Spleen (tissue), 7 donors: Measurements from ENCODE around the gene SLC4A4.

Source experiments
- POLR2A ChIP-seq, 3 donors: fragments of 450-650 bp; IDR thresholded peaks; one replicate each; pipeline ENCODE4 v1.5.1; 2017; ENCODE audit warnings: antibody characterized with exemption in 3 of 3, mild to moderate bottlenecking in 1 of 3
- TF ChIP-seq, protein P1 (sequence below), 11 experiments: fragments of 200-600 bp in 7 of 11; fragments of 450-650 bp in 4 of 11; sonication (generic) in 4 of 11; IDR thresholded peaks in 8 of 11; conservative IDR thresholded peaks in 3 of 11; 1 replicate in 7 of 11; 2 replicates in 4 of 11; pipeline versions ENCODE4 v1.4.0 to v1.8.0; 2016 to 2021; ENCODE audit warnings: antibody characterized with exemption in 11 of 11, inconsistent platforms in 4 of 11, mild to moderate bottlenecking in 1 of 11
- donor health status: DM: no; HTN: no; CAD: no; lungs with moderate emphysema.
- donor health status: DM: no; HTN: no; CAD: no.
- donor health status: DM: no; HTN: no; CAD: no.

GRCh38 chr4:71453531-71453930 is 114.7 kb downstream of the SLC4A4 start:
- TF ChIP-seq, protein P1, sequence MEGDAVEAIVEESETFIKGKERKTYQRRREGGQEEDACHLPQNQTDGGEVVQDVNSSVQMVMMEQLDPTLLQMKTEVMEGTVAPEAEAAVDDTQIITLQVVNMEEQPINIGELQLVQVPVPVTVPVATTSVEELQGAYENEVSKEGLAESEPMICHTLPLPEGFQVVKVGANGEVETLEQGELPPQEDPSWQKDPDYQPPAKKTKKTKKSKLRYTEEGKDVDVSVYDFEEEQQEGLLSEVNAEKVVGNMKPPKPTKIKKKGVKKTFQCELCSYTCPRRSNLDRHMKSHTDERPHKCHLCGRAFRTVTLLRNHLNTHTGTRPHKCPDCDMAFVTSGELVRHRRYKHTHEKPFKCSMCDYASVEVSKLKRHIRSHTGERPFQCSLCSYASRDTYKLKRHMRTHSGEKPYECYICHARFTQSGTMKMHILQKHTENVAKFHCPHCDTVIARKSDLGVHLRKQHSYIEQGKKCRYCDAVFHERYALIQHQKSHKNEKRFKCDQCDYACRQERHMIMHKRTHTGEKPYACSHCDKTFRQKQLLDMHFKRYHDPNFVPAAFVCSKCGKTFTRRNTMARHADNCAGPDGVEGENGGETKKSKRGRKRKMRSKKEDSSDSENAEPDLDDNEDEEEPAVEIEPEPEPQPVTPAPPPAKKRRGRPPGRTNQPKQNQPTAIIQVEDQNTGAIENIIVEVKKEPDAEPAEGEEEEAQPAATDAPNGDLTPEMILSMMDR (IDR thresholded peaks at IDR 0.05 in 8 of 11, conservative IDR thresholded peaks at IDR 0.05 in 3 of 11): no peak
- no peak for TF ChIP-seq POLR2A (IDR thresholded peaks at IDR 0.05)
